GM23338 (cell line): ENCODE results near the gene MRPL24. TPM values are rescaled to one million over a fixed set of nuclear protein-coding genes. Genes with fewer than 3 reads are reported as not detected.

Experiments
- ATAC-seq: fragments of 200-7000 bp; cut with Tn5 transposase; 3 replicates; pipeline ENCODE4 v1.9.1; 2020
- DNase-seq: peaks from one replicate; pipeline ENCODE4 v3.0.0-alpha.2; 2015; ENCODE audit warnings: low spot score
- H2AFZ ChIP-seq: fragments of 200-600 bp; sonication (generic); 2 replicates; pipeline ENCODE4 v1.8.0; 2016; ENCODE audit warnings: antibody characterized with exemption, mild to moderate bottlenecking, moderate library complexity
- H3F3A ChIP-seq: fragments of 200-600 bp; sonication (generic); replicated peaks from 2 replicates; pipeline ENCODE4 v1.8.0; 2017; ENCODE audit warnings: antibody characterized with exemption, mixed run types, low read depth
- H3K27ac ChIP-seq: fragments of 200-600 bp; sonication (generic); 2 replicates; pipeline ENCODE4 v1.6.1; 2016; ENCODE audit warnings: low read depth
- H3K27me3 ChIP-seq: fragments of 200-600 bp; sonication (generic); 2 replicates; pipeline ENCODE4 v1.8.0; 2016; ENCODE audit warnings: mild to moderate bottlenecking, mixed run types, moderate library complexity; ENCODE audit not compliant: insufficient read depth
- H3K36me3 ChIP-seq: fragments of 200-600 bp; sonication (generic); 2 replicates; pipeline ENCODE4 v1.8.0; 2016; ENCODE audit warnings: mild to moderate bottlenecking; ENCODE audit not compliant: insufficient read depth
- H3K4me1 ChIP-seq: fragments of 200-600 bp; sonication (generic); 2 replicates; pipeline ENCODE4 v1.8.0; 2016; ENCODE audit warnings: mild to moderate bottlenecking, moderate library complexity; ENCODE audit not compliant: insufficient read depth
- H3K4me2 ChIP-seq: fragments of 200-600 bp; sonication (generic); 2 replicates; pipeline ENCODE4 v1.7.1; 2017; ENCODE audit warnings: mixed run types
- H3K4me3 ChIP-seq: fragments of 200-600 bp; sonication (generic); 2 replicates; pipeline ENCODE4 v1.6.1; 2016; ENCODE audit warnings: mixed run types
- H3K79me2 ChIP-seq: fragments of 200-600 bp; sonication (generic); replicated peaks from 2 replicates; pipeline ENCODE4 v1.8.0; 2017; ENCODE audit warnings: mild to moderate bottlenecking; ENCODE audit not compliant: insufficient read depth
- H3K9me2 ChIP-seq: fragments of 200-600 bp; sonication (generic); 2 replicates; pipeline ENCODE4 v1.8.0; 2017; ENCODE audit not compliant: insufficient read depth
- H4K20me1 ChIP-seq: fragments of 200-600 bp; sonication (generic); replicated peaks from 2 replicates; pipeline ENCODE4 v1.8.0; 2017; ENCODE audit warnings: mild to moderate bottlenecking; ENCODE audit not compliant: insufficient read depth
- H3K27ac Mint-ChIP-seq: 2 replicates; pipeline ENCODE4 v1.8.0; 2020; ENCODE audit warnings: inconsistent platforms, mild to moderate bottlenecking, moderate library complexity, mixed read lengths
- H3K27me3 Mint-ChIP-seq: 3 replicates; pipeline ENCODE4 v1.8.0; 2022; ENCODE audit warnings: low read depth, mild to moderate bottlenecking, moderate library complexity, mixed read lengths, inconsistent platforms; ENCODE audit not compliant: insufficient read depth, poor library complexity
- H3K36me3 Mint-ChIP-seq: 3 replicates; pipeline ENCODE4 v1.8.0; 2021; ENCODE audit warnings: low read depth, mild to moderate bottlenecking, inconsistent platforms, moderate library complexity, mixed read lengths
- H3K4me1 Mint-ChIP-seq: 3 replicates; pipeline ENCODE4 v1.8.0; 2020; ENCODE audit warnings: mild to moderate bottlenecking, inconsistent platforms, mixed read lengths
- H3K4me3 Mint-ChIP-seq: 3 replicates; pipeline ENCODE4 v1.8.0; 2021; ENCODE audit warnings: moderate library complexity, mild to moderate bottlenecking, inconsistent platforms, mixed read lengths
- H3K9me3 Mint-ChIP-seq: 3 replicates; pipeline ENCODE4 v1.8.0; 2020; ENCODE audit warnings: moderate library complexity, mild to moderate bottlenecking, inconsistent platforms, mixed read lengths
- CREB1 ChIP-seq: fragments of 250-450 bp; sonication (Bioruptor Pico); IDR thresholded peaks from 2 replicates; pipeline ENCODE4 v1.5.0; 2020; ENCODE audit warnings: low read depth, mild to moderate bottlenecking, moderate library complexity
- JUNB ChIP-seq: IDR thresholded peaks from one replicate; pipeline ENCODE4 v1.6.1; 2016; ENCODE audit warnings: antibody characterized with exemption; ENCODE audit not compliant: unreplicated experiment
- NANOG ChIP-seq: IDR thresholded peaks from 2 replicates; pipeline ENCODE4 v1.6.1; 2016; ENCODE audit warnings: antibody characterized with exemption, borderline replicate concordance
- ZNF114 ChIP-seq: fragments of 250-450 bp; sonication (Bioruptor Pico); IDR thresholded peaks from 2 replicates; pipeline ENCODE4 v1.5.0; 2020; ENCODE audit warnings: mild to moderate bottlenecking, moderate library complexity
- ZNF331 ChIP-seq: fragments of 250-450 bp; sonication (Bioruptor Pico); IDR thresholded peaks from 2 replicates; pipeline ENCODE4 v1.5.0; 2020; ENCODE audit warnings: low read depth, mild to moderate bottlenecking, moderate library complexity
- polyA plus RNA-seq: library from polyadenylated mRNA; unstranded; fragments of >200 nt; fragmentation: Nextera tagmentation; extraction: Ambion mirVana; gene quantifications from 2 replicates; pipeline ENCODE4 v1.2.1, GENCODE V29; 2016
- total RNA-seq: library from RNA; depleted of rRNA; stranded (reverse); fragments of >200 nt; shearing (Covaris generic); gene quantifications from 2 replicates; pipeline ENCODE4 v1.2.3, GENCODE V29; 2014
- TF ChIP-seq, protein P1 (sequence below): fragments of 250-450 bp; sonication (Bioruptor Pico); IDR thresholded peaks from 2 replicates; pipeline ENCODE4 v1.5.0; 2020; ENCODE audit warnings: mild to moderate bottlenecking, moderate library complexity
- TF ChIP-seq, protein P2 (sequence below): IDR thresholded peaks from 2 replicates; pipeline ENCODE4 v1.6.1; 2016; ENCODE audit warnings: antibody characterized with exemption

Gene MRPL24
- total and polyA plus RNA-seq, 2 experiments from 2014 or later = 18.8 to 45.7 TPM

DNA sequence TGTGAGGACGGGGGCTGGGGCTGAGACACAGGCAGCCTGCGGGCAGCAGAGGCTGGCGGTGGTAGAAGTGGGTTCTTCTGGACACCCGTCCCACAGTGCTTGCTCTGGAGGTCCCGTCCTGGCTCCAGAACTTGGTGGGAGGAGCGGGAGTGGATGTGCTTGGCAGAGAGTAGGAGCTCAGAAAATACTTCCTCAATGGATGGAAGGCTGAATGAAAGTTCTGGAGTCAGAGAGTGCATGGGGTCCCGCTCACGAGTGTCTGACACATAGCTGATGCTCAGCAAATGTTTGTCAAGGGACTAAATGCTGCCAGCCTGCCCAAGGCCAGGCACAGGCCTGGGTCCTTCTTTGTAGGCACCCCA, 50.2 kb downstream of the MRPL24 start (continued):
- TF ChIP-seq, protein P1, sequence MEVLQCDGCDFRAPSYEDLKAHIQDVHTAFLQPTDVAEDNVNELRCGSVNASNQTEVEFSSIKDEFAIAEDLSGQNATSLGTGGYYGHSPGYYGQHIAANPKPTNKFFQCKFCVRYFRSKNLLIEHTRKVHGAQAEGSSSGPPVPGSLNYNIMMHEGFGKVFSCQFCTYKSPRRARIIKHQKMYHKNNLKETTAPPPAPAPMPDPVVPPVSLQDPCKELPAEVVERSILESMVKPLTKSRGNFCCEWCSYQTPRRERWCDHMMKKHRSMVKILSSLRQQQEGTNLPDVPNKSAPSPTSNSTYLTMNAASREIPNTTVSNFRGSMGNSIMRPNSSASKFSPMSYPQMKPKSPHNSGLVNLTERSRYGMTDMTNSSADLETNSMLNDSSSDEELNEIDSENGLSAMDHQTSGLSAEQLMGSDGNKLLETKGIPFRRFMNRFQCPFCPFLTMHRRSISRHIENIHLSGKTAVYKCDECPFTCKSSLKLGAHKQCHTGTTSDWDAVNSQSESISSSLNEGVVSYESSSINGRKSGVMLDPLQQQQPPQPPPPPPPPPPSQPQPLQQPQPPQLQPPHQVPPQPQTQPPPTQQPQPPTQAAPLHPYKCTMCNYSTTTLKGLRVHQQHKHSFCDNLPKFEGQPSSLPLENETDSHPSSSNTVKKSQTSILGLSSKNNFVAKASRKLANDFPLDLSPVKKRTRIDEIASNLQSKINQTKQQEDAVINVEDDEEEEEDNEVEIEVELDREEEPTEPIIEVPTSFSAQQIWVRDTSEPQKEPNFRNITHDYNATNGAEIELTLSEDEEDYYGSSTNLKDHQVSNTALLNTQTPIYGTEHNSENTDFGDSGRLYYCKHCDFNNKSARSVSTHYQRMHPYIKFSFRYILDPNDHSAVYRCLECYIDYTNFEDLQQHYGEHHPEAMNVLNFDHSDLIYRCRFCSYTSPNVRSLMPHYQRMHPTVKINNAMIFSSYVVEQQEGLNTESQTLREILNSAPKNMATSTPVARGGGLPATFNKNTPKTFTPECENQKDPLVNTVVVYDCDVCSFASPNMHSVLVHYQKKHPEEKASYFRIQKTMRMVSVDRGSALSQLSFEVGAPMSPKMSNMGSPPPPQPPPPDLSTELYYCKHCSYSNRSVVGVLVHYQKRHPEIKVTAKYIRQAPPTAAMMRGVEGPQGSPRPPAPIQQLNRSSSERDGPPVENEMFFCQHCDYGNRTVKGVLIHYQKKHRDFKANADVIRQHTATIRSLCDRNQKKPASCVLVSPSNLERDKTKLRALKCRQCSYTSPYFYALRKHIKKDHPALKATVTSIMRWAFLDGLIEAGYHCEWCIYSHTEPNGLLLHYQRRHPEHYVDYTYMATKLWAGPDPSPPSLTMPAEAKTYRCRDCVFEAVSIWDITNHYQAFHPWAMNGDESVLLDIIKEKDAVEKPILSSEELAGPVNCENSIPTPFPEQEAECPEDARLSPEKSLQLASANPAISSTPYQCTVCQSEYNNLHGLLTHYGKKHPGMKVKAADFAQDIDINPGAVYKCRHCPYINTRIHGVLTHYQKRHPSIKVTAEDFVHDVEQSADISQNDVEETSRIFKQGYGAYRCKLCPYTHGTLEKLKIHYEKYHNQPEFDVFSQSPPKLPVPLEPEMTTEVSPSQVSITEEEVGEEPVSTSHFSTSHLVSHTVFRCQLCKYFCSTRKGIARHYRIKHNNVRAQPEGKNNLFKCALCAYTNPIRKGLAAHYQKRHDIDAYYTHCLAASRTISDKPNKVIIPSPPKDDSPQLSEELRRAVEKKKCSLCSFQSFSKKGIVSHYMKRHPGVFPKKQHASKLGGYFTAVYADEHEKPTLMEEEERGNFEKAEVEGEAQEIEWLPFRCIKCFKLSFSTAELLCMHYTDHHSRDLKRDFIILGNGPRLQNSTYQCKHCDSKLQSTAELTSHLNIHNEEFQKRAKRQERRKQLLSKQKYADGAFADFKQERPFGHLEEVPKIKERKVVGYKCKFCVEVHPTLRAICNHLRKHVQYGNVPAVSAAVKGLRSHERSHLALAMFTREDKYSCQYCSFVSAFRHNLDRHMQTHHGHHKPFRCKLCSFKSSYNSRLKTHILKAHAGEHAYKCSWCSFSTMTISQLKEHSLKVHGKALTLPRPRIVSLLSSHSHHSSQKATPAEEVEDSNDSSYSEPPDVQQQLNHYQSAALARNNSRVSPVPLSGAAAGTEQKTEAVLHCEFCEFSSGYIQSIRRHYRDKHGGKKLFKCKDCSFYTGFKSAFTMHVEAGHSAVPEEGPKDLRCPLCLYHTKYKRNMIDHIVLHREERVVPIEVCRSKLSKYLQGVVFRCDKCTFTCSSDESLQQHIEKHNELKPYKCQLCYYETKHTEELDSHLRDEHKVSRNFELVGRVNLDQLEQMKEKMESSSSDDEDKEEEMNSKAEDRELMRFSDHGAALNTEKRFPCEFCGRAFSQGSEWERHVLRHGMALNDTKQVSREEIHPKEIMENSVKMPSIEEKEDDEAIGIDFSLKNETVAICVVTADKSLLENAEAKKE (CRISPR knock-in tag) = no peak
- TF ChIP-seq ZNF331 (CRISPR knock-in tag) = no peak
- no peak for TF ChIP-seq CREB1
- TF ChIP-seq, protein P2, sequence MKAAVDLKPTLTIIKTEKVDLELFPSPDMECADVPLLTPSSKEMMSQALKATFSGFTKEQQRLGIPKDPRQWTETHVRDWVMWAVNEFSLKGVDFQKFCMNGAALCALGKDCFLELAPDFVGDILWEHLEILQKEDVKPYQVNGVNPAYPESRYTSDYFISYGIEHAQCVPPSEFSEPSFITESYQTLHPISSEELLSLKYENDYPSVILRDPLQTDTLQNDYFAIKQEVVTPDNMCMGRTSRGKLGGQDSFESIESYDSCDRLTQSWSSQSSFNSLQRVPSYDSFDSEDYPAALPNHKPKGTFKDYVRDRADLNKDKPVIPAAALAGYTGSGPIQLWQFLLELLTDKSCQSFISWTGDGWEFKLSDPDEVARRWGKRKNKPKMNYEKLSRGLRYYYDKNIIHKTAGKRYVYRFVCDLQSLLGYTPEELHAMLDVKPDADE = no peak

DNA sequence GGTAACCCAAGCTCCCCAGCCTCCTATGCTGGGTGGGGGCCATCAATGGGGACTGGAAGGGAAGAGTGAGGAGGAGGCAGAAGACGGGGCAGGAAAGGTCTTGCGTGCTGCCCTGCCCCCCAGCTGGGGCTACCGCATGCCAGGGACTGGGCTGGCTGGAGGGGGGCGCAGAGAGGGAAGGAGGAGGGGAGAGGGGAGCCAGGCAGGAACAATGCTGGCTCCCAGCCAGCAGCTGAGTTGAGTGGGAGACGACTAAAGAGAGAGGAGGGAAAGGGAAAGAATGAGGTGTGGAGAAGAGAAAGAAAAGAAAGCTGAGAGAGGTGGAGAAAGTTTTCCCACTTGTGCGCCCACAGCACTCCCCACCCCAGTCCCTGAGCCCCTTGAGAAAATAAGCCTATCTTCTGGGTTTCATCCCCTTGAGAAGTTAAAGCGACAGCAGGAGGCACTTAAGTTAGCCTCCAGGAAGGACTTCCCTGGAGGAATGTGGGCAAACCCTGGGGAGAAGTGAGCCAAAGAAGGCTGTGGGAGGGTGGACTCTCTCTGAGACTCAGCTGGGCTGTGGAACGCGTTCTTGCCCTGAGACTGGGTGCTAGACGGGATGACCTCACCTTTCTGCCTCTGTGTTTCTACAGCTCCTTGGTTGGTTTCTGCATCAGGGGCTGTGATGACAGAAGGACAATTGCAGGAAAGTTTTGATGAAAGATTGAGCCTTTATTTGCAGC, 50.8 kb downstream of the MRPL24 start:
- H3F3A ChIP-seq = peaks cover 36% of the 10 kb centered on the region
- H4K20me1 ChIP-seq = no peaks in the 10 kb centered on the region
- H3K36me3 Mint-ChIP-seq = no peaks in the 10 kb centered on the region; the same call in 2 of the 3 replicates
- H3K27ac ChIP-seq = no peak overlapping the region
- H3K4me1 ChIP-seq = peaks cover 53% of the 10 kb centered on the region
- H3K9me3 Mint-ChIP-seq = no peaks in the 10 kb centered on the region; the same call in 2 of the 3 replicates
- H3K27ac Mint-ChIP-seq = peak overlapping the region; percentile 2; the same call in 1 of the 2 replicates
- peaks cover 24% of the 10 kb centered on the region for H3K27me3 Mint-ChIP-seq
- H3K27me3 ChIP-seq = peaks cover 22% of the 10 kb centered on the region
- ATAC-seq (peak; percentile 0), DNase-seq (no peak)
- H3K9me2 ChIP-seq = no peaks in the 10 kb centered on the region
- H3K4me3 ChIP-seq = peak overlapping the region; percentile 51
- peak overlapping the region; percentile 67 for H3K4me3 Mint-ChIP-seq
- peak overlapping the region; percentile 67; the same call in 1 of the 2 replicates for H2AFZ ChIP-seq
- peaks cover 57% of the 10 kb centered on the region for H3K4me1 Mint-ChIP-seq
- H3K36me3 ChIP-seq = no peaks in the 10 kb centered on the region
- H3K4me2 ChIP-seq = peak overlapping the region; percentile 89
- no peaks in the 10 kb centered on the region for H3K79me2 ChIP-seq
- TF ChIP-seq, protein P1 (CRISPR knock-in tag) = no peak
- no peak for TF ChIP-seq JUNB
- no peak for TF ChIP-seq NANOG
- no peak for TF ChIP-seq ZNF114
